Choroid plexus epithelial cell (primary cell): ENCODE results near the gene VIPR1.
A peak's percentile ranks its signal among the peaks of the same experiment; 100 is the strongest.

Source experiments
- DNase-seq: peaks from one replicate; pipeline ENCODE4 v3.0.0-alpha.2; 2010; ENCODE audit warnings: low read depth
- H3K4me3 ChIP-seq: 2 replicates; pipeline ENCODE4 v1.5.1; 2011; ENCODE audit warnings: low read depth, mild to moderate bottlenecking, control low read depth, low read length, moderate library complexity
- TF ChIP-seq, protein P1 (sequence below): conservative IDR thresholded peaks from 2 replicates; pipeline ENCODE4 v1.5.1; 2011; ENCODE audit warnings: low read depth, mild to moderate bottlenecking, control low read depth, inconsistent platforms, low read length, moderate library complexity

Gene VIPR1

DNA sequence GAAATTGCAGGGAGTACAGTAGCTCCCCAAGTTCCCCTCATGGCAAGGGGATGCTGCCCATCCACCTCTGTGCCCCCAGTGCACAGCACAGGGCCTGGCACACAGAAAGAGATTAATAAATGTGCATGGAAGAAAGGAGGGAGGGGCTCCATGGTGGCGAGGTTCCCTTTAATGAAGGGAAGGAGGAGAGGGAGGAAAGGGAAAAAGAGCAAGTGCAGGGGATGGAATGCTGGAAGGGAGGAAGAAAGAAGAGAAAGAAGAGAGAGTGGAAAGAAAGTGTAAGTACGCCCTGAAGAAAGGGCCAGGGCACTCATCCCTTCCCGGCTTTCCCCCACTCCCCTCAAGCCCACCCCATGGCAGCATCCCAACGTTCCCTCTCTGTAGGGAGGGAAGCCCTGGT is 1.5 kb upstream of the VIPR1 start:
- H3K4me3 ChIP-seq, result no peak overlapping the region
- DNase-seq, result no peak
- TF ChIP-seq, protein P1, sequence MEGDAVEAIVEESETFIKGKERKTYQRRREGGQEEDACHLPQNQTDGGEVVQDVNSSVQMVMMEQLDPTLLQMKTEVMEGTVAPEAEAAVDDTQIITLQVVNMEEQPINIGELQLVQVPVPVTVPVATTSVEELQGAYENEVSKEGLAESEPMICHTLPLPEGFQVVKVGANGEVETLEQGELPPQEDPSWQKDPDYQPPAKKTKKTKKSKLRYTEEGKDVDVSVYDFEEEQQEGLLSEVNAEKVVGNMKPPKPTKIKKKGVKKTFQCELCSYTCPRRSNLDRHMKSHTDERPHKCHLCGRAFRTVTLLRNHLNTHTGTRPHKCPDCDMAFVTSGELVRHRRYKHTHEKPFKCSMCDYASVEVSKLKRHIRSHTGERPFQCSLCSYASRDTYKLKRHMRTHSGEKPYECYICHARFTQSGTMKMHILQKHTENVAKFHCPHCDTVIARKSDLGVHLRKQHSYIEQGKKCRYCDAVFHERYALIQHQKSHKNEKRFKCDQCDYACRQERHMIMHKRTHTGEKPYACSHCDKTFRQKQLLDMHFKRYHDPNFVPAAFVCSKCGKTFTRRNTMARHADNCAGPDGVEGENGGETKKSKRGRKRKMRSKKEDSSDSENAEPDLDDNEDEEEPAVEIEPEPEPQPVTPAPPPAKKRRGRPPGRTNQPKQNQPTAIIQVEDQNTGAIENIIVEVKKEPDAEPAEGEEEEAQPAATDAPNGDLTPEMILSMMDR, result no peak

DNA sequence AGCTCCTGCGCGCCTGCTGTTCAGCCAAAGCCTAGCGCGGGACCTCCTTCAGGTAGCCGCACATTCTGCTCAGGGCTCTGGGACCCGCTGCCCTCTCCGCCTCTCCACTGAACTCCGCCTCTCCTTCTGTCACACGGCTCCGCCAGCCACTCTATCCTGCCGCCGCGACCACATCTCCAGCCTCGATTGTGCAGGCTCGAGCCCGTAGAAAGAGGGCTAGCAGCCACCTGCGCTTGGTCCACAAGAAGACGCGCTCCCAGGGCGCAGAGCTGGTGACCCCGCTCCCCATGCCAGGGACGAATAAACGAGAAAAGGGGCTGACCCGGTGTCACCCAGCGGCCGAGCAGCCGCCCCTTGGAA is 1.1 kb upstream of the VIPR1 start:
- no peak overlapping the region for H3K4me3 ChIP-seq
- TF ChIP-seq, protein P1, result no peak
- DNase-seq, result no peak

DNA sequence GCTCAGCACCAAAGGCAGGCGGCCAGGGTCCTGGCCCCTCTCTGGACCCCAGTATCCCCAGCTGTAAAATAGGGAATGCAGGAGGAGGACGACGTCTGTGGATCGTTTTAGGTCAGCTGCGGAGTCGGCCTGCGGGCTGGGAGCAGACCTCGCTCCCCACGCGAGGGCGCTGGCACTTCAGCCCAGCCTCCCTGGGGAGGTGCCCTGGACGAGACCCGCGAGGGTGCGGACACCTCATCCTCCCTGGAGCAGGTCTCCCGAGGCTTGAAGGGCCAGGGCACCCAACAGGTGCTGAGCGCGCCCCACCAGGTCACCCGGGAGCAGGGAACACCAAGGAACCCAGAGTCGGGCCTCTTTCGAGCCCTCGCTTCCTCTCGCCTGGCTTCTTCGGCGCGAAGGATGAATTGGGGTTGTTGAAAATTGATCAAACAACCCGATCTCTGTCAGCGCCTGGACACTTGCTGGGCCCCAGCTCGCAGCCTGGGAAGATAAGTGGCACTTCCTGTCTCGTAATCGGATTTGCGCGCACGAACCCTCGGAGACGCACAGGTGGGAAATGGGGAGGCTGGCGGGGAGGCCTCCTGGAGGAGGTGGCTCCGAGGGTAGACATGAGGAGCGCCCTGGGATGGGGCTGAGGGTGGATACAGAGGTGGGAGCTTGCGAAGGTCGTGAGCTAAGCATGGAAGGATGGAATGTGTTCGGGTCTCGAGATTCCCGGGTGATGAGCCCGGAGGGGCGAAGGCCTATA is 588 bp upstream of the VIPR1 start:
- peak; percentile 35 for DNase-seq
- TF ChIP-seq, protein P1, result peak; percentile 63
- H3K4me3 ChIP-seq, result peak overlapping the region; percentile 33

DNA sequence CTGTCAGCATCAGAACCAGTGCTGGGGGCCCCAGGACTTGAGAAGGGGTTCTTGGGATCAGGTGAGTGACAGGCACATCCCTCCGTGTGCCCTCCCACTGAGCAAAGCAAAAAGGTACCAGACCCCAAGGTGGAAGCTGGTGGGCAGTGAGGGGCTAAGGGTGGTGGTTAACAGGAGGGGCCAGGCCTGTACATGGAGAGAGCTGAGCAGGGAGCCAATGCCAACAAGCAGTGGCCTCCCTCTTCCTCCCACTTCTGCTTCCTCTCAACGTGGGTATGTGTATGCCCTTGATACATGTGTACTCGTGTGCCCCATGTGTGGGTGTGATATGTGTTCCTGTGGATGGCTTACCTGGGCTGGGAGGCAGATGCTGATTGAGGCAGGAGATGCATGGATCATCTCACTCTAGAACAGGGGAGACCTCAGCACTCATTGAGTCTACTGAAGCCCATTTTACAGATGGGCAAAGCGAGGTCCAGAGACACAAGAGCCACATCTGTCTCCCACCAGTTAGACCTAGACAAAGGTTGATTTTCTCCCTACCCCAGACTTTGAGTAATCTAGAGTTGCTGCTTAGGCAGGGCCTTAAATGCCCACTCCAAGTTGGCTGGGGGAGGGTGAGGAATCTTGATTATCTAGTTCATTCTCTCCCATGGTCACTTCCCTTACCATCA is 945 bp downstream of the VIPR1 start:
- TF ChIP-seq, protein P1, result no peak
- no peak overlapping the region for H3K4me3 ChIP-seq
- no peak for DNase-seq

DNA sequence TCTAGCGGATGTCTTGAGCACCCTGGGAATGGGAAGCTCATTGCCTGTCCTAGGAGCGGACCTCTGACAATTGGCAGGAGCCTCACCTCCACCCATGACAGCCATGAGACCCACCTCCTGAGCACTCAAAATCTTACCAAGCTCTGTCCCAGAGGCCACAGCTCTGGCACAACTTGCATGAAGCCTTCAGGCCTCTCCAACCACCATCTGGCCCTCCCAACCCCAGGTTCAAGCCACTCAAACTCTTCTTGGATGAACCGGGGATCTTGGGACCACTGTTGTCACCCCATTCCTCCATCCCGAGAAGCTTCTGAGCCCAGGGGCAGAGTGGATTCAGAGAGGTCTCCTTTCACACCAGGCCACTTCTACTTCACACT is 1.5 kb downstream of the VIPR1 start:
- no peak for DNase-seq
- TF ChIP-seq, protein P1, result no peak
- no peak overlapping the region for H3K4me3 ChIP-seq

DNA sequence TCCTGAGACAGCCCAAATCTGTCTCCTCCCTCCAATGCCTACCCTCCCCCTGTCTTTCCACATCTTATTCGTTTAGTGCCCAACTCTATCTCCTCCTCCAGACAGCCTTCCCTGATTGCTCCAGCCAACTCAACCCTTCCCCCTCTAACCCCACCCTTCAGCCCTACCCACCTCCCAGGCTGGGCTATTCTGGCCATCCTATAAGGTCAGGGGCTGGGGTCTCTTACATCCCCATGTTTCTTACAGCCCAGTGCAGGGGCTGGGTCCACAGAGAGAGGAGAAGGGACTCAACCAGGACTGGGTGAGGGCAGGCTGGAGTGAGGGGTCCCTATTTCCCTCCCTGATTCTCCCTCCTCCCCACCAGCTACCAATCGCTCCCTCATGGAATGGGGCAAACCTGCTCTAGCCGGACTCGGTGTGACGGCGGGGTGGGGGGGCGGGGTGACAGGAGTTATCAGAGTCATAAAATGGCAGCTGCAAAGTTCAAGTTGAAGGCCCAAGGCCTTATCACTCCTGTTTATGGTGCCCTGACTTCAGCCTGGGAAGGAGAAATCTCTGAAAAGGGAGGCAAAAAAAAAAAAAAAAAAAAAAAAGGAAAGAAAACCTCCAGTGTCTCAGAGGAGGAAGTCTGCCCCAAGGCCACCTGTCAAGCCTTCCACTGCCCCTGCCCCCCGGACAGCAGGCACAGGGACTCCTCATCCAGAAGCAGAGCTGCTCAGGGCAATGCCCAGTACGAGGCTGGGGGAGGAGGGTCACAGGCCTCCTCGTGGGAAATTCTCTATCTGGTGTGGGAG is 2.1 kb downstream of the VIPR1 start:
- no peak for DNase-seq
- H3K4me3 ChIP-seq, result no peak overlapping the region
- TF ChIP-seq, protein P1, result no peak
